ENCODE data around the gene KLF11.

DNA sequence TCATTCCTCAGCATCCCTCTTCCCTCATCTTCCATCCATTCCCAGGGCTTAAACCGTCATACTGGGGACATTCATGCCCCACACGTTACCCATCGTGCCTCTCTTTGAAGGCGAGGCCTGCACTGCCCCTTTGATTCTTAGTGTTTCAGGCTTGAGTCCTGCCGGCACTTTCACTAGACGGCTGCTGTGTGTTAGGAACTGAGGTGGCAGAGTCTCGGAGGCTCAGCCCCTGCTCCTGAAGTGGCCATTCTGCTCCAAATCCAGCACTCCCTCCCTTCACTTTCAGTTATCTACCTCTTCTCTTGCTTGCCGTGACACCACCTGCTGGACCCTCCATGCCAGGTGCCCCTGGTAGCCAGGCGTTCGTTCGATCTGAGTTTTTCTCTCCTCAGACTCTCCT is 48.9 kb upstream of the KLF11 start:
- no peak for TF ChIP-seq EZH2 (IDR thresholded peaks at IDR 0.05; ENCODE audit: insufficient read depth, poor library complexity, severe bottlenecking)
- no peak for TF ChIP-seq EZH2phosphoT487 (IDR thresholded peaks at IDR 0.05; ENCODE audit: insufficient read depth, low read depth)

Data from GM23248 (cell line).